ENCODE measurements around the gene PCDHGA10.

Gene PCDHGA10

DNA sequence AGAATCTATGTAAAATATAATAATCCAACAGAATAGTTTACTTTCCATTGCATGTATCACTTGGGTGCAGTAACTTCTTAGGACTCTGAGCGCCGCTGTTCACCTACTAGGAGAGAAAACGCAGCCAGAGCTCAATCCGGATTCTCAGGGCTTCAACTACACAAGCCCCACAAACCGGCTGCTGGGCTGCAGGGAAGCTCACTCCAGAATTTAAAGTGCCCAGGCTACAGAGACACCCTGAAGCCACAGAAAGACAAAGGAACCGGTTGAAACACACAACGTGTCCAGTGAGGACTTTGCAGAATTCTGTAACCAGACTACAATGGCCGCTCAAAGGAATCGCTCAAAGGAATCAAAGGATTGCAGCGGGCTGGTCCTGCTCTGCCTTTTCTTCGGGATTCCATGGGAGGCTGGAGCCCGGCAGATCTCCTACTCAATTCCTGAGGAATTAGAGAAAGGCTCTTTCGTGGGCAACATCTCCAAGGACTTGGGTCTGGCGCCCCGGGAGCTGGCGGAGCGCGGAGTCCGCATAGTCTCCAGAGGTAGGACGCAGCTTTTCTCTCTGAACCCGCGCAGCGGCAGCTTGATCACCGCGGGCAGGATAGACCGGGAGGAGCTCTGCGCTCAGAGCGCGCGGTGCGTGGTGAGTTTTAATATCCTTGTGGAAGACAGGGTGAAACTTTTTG is at the start of gene PCDHGA10:
Gene PCDHGA10 (plus strand): TSS at position 134 of the 686 bp plus-strand sequence. CDS start 189 bp downstream, at position 323.
- Histone ChIP-seq H3K27me3 (replicated peaks; ENCODE audit: control insufficient read depth, insufficient read depth, low read length) (no peaks in the 10 kb centered on the region), H3K4me3 (replicated peaks; ENCODE audit: low read depth, low read length) (peak within 1 kb of the TSS; percentile 62), H3K36me3 (ENCODE audit: control insufficient read depth, insufficient read depth, low read length) (no peaks in the 10 kb centered on the region)
- TF ChIP-seq, protein P1, sequence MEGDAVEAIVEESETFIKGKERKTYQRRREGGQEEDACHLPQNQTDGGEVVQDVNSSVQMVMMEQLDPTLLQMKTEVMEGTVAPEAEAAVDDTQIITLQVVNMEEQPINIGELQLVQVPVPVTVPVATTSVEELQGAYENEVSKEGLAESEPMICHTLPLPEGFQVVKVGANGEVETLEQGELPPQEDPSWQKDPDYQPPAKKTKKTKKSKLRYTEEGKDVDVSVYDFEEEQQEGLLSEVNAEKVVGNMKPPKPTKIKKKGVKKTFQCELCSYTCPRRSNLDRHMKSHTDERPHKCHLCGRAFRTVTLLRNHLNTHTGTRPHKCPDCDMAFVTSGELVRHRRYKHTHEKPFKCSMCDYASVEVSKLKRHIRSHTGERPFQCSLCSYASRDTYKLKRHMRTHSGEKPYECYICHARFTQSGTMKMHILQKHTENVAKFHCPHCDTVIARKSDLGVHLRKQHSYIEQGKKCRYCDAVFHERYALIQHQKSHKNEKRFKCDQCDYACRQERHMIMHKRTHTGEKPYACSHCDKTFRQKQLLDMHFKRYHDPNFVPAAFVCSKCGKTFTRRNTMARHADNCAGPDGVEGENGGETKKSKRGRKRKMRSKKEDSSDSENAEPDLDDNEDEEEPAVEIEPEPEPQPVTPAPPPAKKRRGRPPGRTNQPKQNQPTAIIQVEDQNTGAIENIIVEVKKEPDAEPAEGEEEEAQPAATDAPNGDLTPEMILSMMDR (IDR thresholded peaks at IDR 0.05; ENCODE audit: insufficient read depth, low read length, poor library complexity, severe bottlenecking) = peak; percentile 79
- DNase-seq (ENCODE audit: extremely low read depth, insufficient read length) = no peak

GRCh38 chr5:141363952-141364660 is 48.7 kb upstream of the PCDHGA10 start, which contains the start of gene PCDHGA5:
Gene PCDHGA5 (plus strand): TSS chr5:141364162. CDS start chr5:141364331, 169 bp downstream.
- H3K36me3 ChIP-seq (ENCODE audit: control insufficient read depth, insufficient read depth, low read length) = no peaks in the 10 kb centered on the region
- no peak within 1 kb of the TSS for H3K4me3 ChIP-seq (replicated peaks; ENCODE audit: low read depth, low read length)
- TF ChIP-seq, protein P1 (IDR thresholded peaks at IDR 0.05; ENCODE audit: insufficient read depth, low read length, poor library complexity, severe bottlenecking) = no peak
- no peak for DNase-seq (ENCODE audit: extremely low read depth, insufficient read length)
- no peaks in the 10 kb centered on the region for H3K27me3 ChIP-seq (replicated peaks; ENCODE audit: control insufficient read depth, insufficient read depth, low read length)

GRCh38 chr5:141366016-141366896 is 46.5 kb upstream of the PCDHGA10 start:
- no peak for DNase-seq (ENCODE audit: extremely low read depth, insufficient read length)
- TF ChIP-seq, protein P1 (IDR thresholded peaks at IDR 0.05; ENCODE audit: insufficient read depth, low read length, poor library complexity, severe bottlenecking) = no peak
- H3K27me3 ChIP-seq (replicated peaks; ENCODE audit: control insufficient read depth, insufficient read depth, low read length) = no peaks in the 10 kb centered on the region
- H3K4me3 ChIP-seq (replicated peaks; ENCODE audit: low read depth, low read length) = no peak overlapping the region
- H3K36me3 ChIP-seq (ENCODE audit: control insufficient read depth, insufficient read depth, low read length) = no peaks in the 10 kb centered on the region

DNA sequence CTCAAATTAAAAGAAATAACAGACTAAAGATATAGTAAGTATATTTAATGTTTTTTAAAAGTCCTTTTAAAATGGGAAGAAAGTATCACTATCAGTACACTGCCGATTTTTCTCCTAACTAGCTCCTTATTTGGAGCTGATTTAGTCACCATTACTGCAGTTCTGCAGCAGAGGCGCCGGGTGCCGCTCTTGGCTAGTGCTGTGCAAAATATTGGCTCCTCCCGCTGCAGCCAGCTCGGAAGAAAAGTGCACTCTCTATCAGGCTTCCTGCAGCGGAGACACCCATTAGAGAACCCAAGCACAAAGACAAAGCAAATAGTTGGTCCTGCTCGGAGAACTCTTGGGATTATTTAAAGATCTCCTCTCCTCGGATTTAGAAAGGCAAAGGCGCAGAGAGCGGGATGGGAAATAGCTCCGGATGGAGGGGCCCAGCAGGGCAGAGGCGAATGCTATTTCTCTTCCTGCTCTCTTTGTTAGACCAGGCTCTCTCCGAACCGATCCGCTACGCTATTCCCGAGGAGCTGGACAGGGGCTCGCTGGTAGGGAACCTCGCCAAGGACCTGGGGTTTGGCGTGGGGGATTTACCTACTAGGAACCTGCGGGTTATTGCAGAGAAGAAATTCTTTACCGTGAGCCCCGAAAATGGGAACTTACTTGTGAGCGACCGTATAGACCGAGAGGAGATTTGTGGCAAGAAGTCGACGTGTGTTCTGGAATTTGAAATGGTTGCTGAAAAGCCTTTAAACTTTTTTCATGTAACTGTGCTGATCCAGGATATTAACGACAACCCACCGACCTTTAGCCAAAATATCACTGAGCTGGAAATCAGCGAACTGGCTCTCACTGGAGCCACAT is 42.6 kb upstream of the PCDHGA10 start, which contains the start of gene PCDHGB3:
Gene PCDHGB3 (plus strand): TSS at position 249 of the 855 bp plus-strand sequence. CDS start 153 bp downstream, at position 402.
- H3K4me3 ChIP-seq (replicated peaks; ENCODE audit: low read depth, low read length) = peak within 1 kb of the TSS; percentile 64
- TF ChIP-seq, protein P1 (IDR thresholded peaks at IDR 0.05; ENCODE audit: insufficient read depth, low read length, poor library complexity, severe bottlenecking) = peak; percentile 78
- no peaks in the 10 kb centered on the region for H3K36me3 ChIP-seq (ENCODE audit: control insufficient read depth, insufficient read depth, low read length)
- peak; percentile 37 for DNase-seq (ENCODE audit: extremely low read depth, insufficient read length)
- H3K27me3 ChIP-seq (replicated peaks; ENCODE audit: control insufficient read depth, insufficient read depth, low read length) = no peaks in the 10 kb centered on the region

All from GM06990 (cell line).